GM21717 (cell line): ENCODE data around the gene CLTCL1.
"Not testable (repeated sequence)": the region's sequence is repeated elsewhere in the genome, so short reads cannot be mapped to it uniquely, and the experiment has no call there.

Experiments used
- ATAC-seq: cut with Tn5 transposase; IDR thresholded peaks from one replicate; pipeline ENCODE4 v1.9.1; 2021; ENCODE audit warnings: mild to moderate bottlenecking, moderate library complexity; ENCODE audit not compliant: unreplicated experiment

The CLTCL1 gene

GRCh38 chr22:19291218-19291579 lies 320 bp downstream of the CLTCL1 start:
- ATAC-seq, result no peak

- ATAC-seq, result no peak
Observed at GRCh38 chr22:19290400-19291217, 910 bp downstream of the CLTCL1 start.

- ATAC-seq, result no peak
Observed at GRCh38 chr22:19289475-19290161, 1.9 kb downstream of the CLTCL1 start.

- ATAC-seq, result no peak
Observed at GRCh38 chr22:19287889-19288288, 3.6 kb downstream of the CLTCL1 start.

GRCh38 chr22:19287076-19287707 lies 4.3 kb downstream of the CLTCL1 start:
- no peak for ATAC-seq

GRCh38 chr22:19285831-19286230 lies 5.7 kb downstream of the CLTCL1 start:
- ATAC-seq, result no peak

GRCh38 chr22:19279143-19279542 lies 12.4 kb downstream of the CLTCL1 start:
- ATAC-seq, result not testable (repeated sequence)

GRCh38 chr22:19277785-19278184 lies 13.7 kb downstream of the CLTCL1 start:
- no peak for ATAC-seq

GRCh38 chr22:19275919-19276600 lies 15.5 kb downstream of the CLTCL1 start:
- no peak for ATAC-seq

- no peak for ATAC-seq
Observed at GRCh38 chr22:19275513-19275912, 16.0 kb downstream of the CLTCL1 start.

GRCh38 chr22:19275104-19275503 lies 16.4 kb downstream of the CLTCL1 start:
- ATAC-seq, result no peak

- ATAC-seq, result no peak
Observed at GRCh38 chr22:19271856-19272535, 19.5 kb downstream of the CLTCL1 start.

GRCh38 chr22:19271273-19271855 lies 20.2 kb downstream of the CLTCL1 start:
- ATAC-seq, result no peak

- ATAC-seq, result no peak
Observed at GRCh38 chr22:19270873-19271272, 20.6 kb downstream of the CLTCL1 start.

GRCh38 chr22:19266547-19267086 lies 24.9 kb downstream of the CLTCL1 start:
- no peak for ATAC-seq

GRCh38 chr22:19265779-19266178 lies 25.7 kb downstream of the CLTCL1 start:
- no peak for ATAC-seq

GRCh38 chr22:19260804-19261203 lies 30.7 kb downstream of the CLTCL1 start:
- no peak for ATAC-seq

- ATAC-seq, result no peak
Observed at GRCh38 chr22:19260194-19260593, 31.3 kb downstream of the CLTCL1 start.

- ATAC-seq, result not testable (repeated sequence)
Observed at GRCh38 chr22:19258968-19259288, 32.6 kb downstream of the CLTCL1 start.

GRCh38 chr22:19258371-19258770 lies 33.1 kb downstream of the CLTCL1 start:
- ATAC-seq, result no peak
